ENCODE data around the gene TRMT44.
A peak's percentile ranks its signal among the peaks of the same experiment; 100 is the strongest.

TRMT44 gene

GRCh38 chr4:8439914-8440491 is 574 bp upstream of the TRMT44 start:
- Histone ChIP-seq H3K27ac (ENCODE audit: low read depth, low read length) (peak overlapping the region; percentile 79), H4K91ac (ENCODE audit: low read depth, low read length) (peak overlapping the region; percentile 88), H3K4me2 (ENCODE audit: low read length) (peak overlapping the region; percentile 99), H4K12ac (ENCODE audit: low read depth, low read length) (peak overlapping the region; percentile 90), H3K4me1 (ENCODE audit: control insufficient read depth in 1 of 2, insufficient read depth in 2 of 2, low read length in 2 of 2) (peaks cover 5 to 23% of the 10 kb centered on the region in 2 experiments), H3K9ac (ENCODE audit: low read length) (peak overlapping the region; percentile 70), H3K23ac (ENCODE audit: low read length) (no peak overlapping the region), H3K4me3 (ENCODE audit: low read depth, low read length) (peak overlapping the region; percentile 87), H3K14ac (ENCODE audit: low read length) (peak overlapping the region; percentile 91), H3K9me3 (ENCODE audit: insufficient read depth, low read depth, low read length) (no peaks in the 10 kb centered on the region), H3K79me1 (ENCODE audit: low read length) (peaks cover 10% of the 10 kb centered on the region), H2BK120ac (ENCODE audit: insufficient read depth, low read length, poor library complexity) (peak overlapping the region; percentile 71), H3K79me2 (ENCODE audit: control insufficient read depth, insufficient read depth, low read length, poor library complexity) (peaks cover 8% of the 10 kb centered on the region), H3K4ac (ENCODE audit: low read depth, low read length) (peak overlapping the region; percentile 33), H2AK5ac (ENCODE audit: low read length) (peak overlapping the region; percentile 35), H3K27me3 (ENCODE audit: insufficient read depth, low read length) (no peaks in the 10 kb centered on the region), H2BK5ac (ENCODE audit: low read depth, low read length, poor library complexity) (peak overlapping the region; percentile 71), H4K8ac (ENCODE audit: low read depth, low read length) (peak overlapping the region; percentile 95), H2AFZ (ENCODE audit: insufficient read depth, low read length, poor library complexity) (peak overlapping the region; percentile 92), H2BK12ac (ENCODE audit: low read length) (peak overlapping the region; percentile 8), H3K36me3 (ENCODE audit: control insufficient read depth in 1 of 2, insufficient read depth in 2 of 2, low read length in 2 of 2) (no peaks in the 10 kb centered on the region), H3K18ac (ENCODE audit: low read length) (peak overlapping the region; percentile 89)
- WGBS (ENCODE audit: extremely low coverage, insufficient coverage, insufficient read length), result no CpG with 5 or more reads among the region's 12 CpGs
- DNase-seq, result peak; percentile 40 to 74

GRCh38 chr4:8441499-8442091 is 1.0 kb downstream of the TRMT44 start:
- H2AFZ ChIP-seq (ENCODE audit: insufficient read depth, low read length, poor library complexity), result no peak overlapping the region
- H3K9ac ChIP-seq (ENCODE audit: low read length), result no peak overlapping the region
- peaks cover 5 to 19% of the 10 kb centered on the region in 2 experiments for H3K4me1 ChIP-seq (ENCODE audit: control insufficient read depth in 1 of 2, insufficient read depth in 2 of 2, low read length in 2 of 2)
- H4K91ac ChIP-seq (ENCODE audit: low read depth, low read length), result no peak overlapping the region
- no peak overlapping the region for H3K27ac ChIP-seq (ENCODE audit: low read depth, low read length)
- H3K79me2 ChIP-seq (ENCODE audit: control insufficient read depth, insufficient read depth, low read length, poor library complexity), result peaks cover 8% of the 10 kb centered on the region
- no peak overlapping the region for H3K14ac ChIP-seq (ENCODE audit: low read length)
- H2BK12ac ChIP-seq (ENCODE audit: low read length), result no peak overlapping the region
- H2BK120ac ChIP-seq (ENCODE audit: insufficient read depth, low read length, poor library complexity), result no peak overlapping the region
- WGBS (ENCODE audit: extremely low coverage, insufficient coverage, insufficient read length), result no CpG with 5 or more reads among the region's 17 CpGs
- H2BK5ac ChIP-seq (ENCODE audit: low read depth, low read length, poor library complexity), result no peak overlapping the region
- peak overlapping the region; percentile 99 for H3K4me2 ChIP-seq (ENCODE audit: low read length)
- H4K12ac ChIP-seq (ENCODE audit: low read depth, low read length), result no peak overlapping the region
- H2AK5ac ChIP-seq (ENCODE audit: low read length), result no peak overlapping the region
- H3K4ac ChIP-seq (ENCODE audit: low read depth, low read length), result no peak overlapping the region
- H3K79me1 ChIP-seq (ENCODE audit: low read length), result peaks cover 10% of the 10 kb centered on the region
- no peak overlapping the region for H3K4me3 ChIP-seq (ENCODE audit: low read depth, low read length)
- no peaks in the 10 kb centered on the region for H3K9me3 ChIP-seq (ENCODE audit: insufficient read depth, low read depth, low read length)
- H3K18ac ChIP-seq (ENCODE audit: low read length), result no peak overlapping the region
- no peak overlapping the region for H3K23ac ChIP-seq (ENCODE audit: low read length)
- peaks cover 1 to 5% of the 10 kb centered on the region in 2 experiments for H3K36me3 ChIP-seq (ENCODE audit: control insufficient read depth in 1 of 2, insufficient read depth in 2 of 2, low read length in 2 of 2)
- H4K8ac ChIP-seq (ENCODE audit: low read depth, low read length), result no peak overlapping the region
- H3K27me3 ChIP-seq (ENCODE audit: insufficient read depth, low read length), result no peaks in the 10 kb centered on the region
- no peak for DNase-seq

GRCh38 chr4:8442596-8443358 is 2.2 kb downstream of the TRMT44 start:
- H3K4me2 ChIP-seq (ENCODE audit: low read length), result peak overlapping the region; percentile 99
- H3K4ac ChIP-seq (ENCODE audit: low read depth, low read length), result peak overlapping the region; percentile 41
- peaks cover 2 to 10% of the 10 kb centered on the region in 2 experiments for H3K36me3 ChIP-seq (ENCODE audit: control insufficient read depth in 1 of 2, insufficient read depth in 2 of 2, low read length in 2 of 2)
- H2BK12ac ChIP-seq (ENCODE audit: low read length), result no peak overlapping the region
- WGBS (ENCODE audit: extremely low coverage, insufficient coverage, insufficient read length), result no CpG with 5 or more reads among the region's 10 CpGs
- no peak overlapping the region for H2BK120ac ChIP-seq (ENCODE audit: insufficient read depth, low read length, poor library complexity)
- no peaks in the 10 kb centered on the region for H3K9me3 ChIP-seq (ENCODE audit: insufficient read depth, low read depth, low read length)
- no peak overlapping the region for H4K91ac ChIP-seq (ENCODE audit: low read depth, low read length)
- peaks cover 8% of the 10 kb centered on the region for H3K79me2 ChIP-seq (ENCODE audit: control insufficient read depth, insufficient read depth, low read length, poor library complexity)
- peak overlapping the region; percentile 5 for H3K27ac ChIP-seq (ENCODE audit: low read depth, low read length)
- no peak overlapping the region for H2AK5ac ChIP-seq (ENCODE audit: low read length)
- peaks cover 10% of the 10 kb centered on the region for H3K79me1 ChIP-seq (ENCODE audit: low read length)
- no peaks in the 10 kb centered on the region for H3K27me3 ChIP-seq (ENCODE audit: insufficient read depth, low read length)
- H4K8ac ChIP-seq (ENCODE audit: low read depth, low read length), result no peak overlapping the region
- H3K4me1 ChIP-seq (ENCODE audit: control insufficient read depth in 1 of 2, insufficient read depth in 2 of 2, low read length in 2 of 2), result peaks cover 5 to 16% of the 10 kb centered on the region in 2 experiments
- H4K12ac ChIP-seq (ENCODE audit: low read depth, low read length), result no peak overlapping the region
- H3K4me3 ChIP-seq (ENCODE audit: low read depth, low read length), result no peak overlapping the region
- H2AFZ ChIP-seq (ENCODE audit: insufficient read depth, low read length, poor library complexity), result no peak overlapping the region
- H3K23ac ChIP-seq (ENCODE audit: low read length), result no peak overlapping the region
- peak in 1 of 2 donors; percentile 32 for DNase-seq
- no peak overlapping the region for H3K9ac ChIP-seq (ENCODE audit: low read length)
- H3K14ac ChIP-seq (ENCODE audit: low read length), result no peak overlapping the region
- no peak overlapping the region for H2BK5ac ChIP-seq (ENCODE audit: low read depth, low read length, poor library complexity)
- no peak overlapping the region for H3K18ac ChIP-seq (ENCODE audit: low read length)

GRCh38 chr4:8443801-8444200 is 3.2 kb downstream of the TRMT44 start:
- Histone ChIP-seq H3K79me1 (ENCODE audit: low read length) (peaks cover 10% of the 10 kb centered on the region), H3K4me1 (ENCODE audit: control insufficient read depth in 1 of 2, insufficient read depth in 2 of 2, low read length in 2 of 2) (peaks cover 5 to 16% of the 10 kb centered on the region in 2 experiments), H3K27ac (ENCODE audit: low read depth, low read length) (no peak overlapping the region), H2BK5ac (ENCODE audit: low read depth, low read length, poor library complexity) (no peak overlapping the region), H3K4me2 (ENCODE audit: low read length) (no peak overlapping the region), H2AFZ (ENCODE audit: insufficient read depth, low read length, poor library complexity) (no peak overlapping the region), H3K14ac (ENCODE audit: low read length) (no peak overlapping the region), H3K23ac (ENCODE audit: low read length) (no peak overlapping the region), H2BK120ac (ENCODE audit: insufficient read depth, low read length, poor library complexity) (no peak overlapping the region), H3K36me3 (ENCODE audit: control insufficient read depth in 1 of 2, insufficient read depth in 2 of 2, low read length in 2 of 2) (peaks cover 10 to 18% of the 10 kb centered on the region in 2 experiments), H4K8ac (ENCODE audit: low read depth, low read length) (no peak overlapping the region), H3K9ac (ENCODE audit: low read length) (no peak overlapping the region), H2AK5ac (ENCODE audit: low read length) (no peak overlapping the region), H3K4ac (ENCODE audit: low read depth, low read length) (no peak overlapping the region), H2BK12ac (ENCODE audit: low read length) (no peak overlapping the region), H3K9me3 (ENCODE audit: insufficient read depth, low read depth, low read length) (no peaks in the 10 kb centered on the region), H3K27me3 (ENCODE audit: insufficient read depth, low read length) (no peaks in the 10 kb centered on the region), H4K91ac (ENCODE audit: low read depth, low read length) (no peak overlapping the region), H3K4me3 (ENCODE audit: low read depth, low read length) (no peak overlapping the region), H3K18ac (ENCODE audit: low read length) (no peak overlapping the region), H4K12ac (ENCODE audit: low read depth, low read length) (no peak overlapping the region), H3K79me2 (ENCODE audit: control insufficient read depth, insufficient read depth, low read length, poor library complexity) (peaks cover 8% of the 10 kb centered on the region)
- peak; percentile 33 to 70 for DNase-seq
- WGBS (ENCODE audit: extremely low coverage, insufficient coverage, insufficient read length), result no CpG with 5 or more reads among the region's 6 CpGs

All from trophoblast cell (in vitro differentiated cells and primary cell).